Measurements from ENCODE around the gene SH2D1A. TPM values are rescaled to one million over a fixed set of nuclear protein-coding genes. Genes with fewer than 3 reads are reported as not detected.

SH2D1A gene
- total RNA-seq, 6 experiments from 2014 or later = not detected

Other genes with a start within 250 kb of the SH2D1A start
- gene TEX13D, start 13.9 kb upstream of the SH2D1A start, total RNA-seq (2021; fragmentation: NEBNext Ultra II Directional; extraction: Animal tissue kit (Norgen Biotek cat#: 25700)) = not detected